GM18520 (cell line): ENCODE results near the gene IMMP2L.
"Not testable (repeated sequence)": the region's sequence is repeated elsewhere in the genome, so short reads cannot be mapped to it uniquely, and the experiment has no call there.

Source experiments
- ATAC-seq: cut with Tn5 transposase; IDR thresholded peaks from one replicate; pipeline ENCODE4 v1.9.1; 2021; ENCODE audit not compliant: unreplicated experiment

The IMMP2L gene

DNA sequence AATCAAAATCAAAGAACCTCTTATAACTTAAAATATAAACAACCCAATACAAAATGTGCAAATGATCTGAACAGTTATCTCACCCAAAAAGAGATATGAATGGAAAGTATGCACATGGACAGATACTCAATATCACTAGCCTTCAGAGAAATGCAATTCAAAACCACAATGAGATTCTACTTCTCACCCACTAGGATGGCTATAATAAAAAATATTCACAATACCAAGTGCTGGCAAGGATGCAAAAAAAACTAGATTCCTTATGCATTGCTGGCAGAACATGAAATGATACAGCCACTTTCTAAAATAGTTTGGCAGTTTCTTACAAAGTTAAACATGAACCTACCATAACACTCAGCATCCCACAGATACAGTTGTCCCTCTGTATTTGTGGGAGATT, 601.5 kb downstream of the IMMP2L start:
- no peak for ATAC-seq

DNA sequence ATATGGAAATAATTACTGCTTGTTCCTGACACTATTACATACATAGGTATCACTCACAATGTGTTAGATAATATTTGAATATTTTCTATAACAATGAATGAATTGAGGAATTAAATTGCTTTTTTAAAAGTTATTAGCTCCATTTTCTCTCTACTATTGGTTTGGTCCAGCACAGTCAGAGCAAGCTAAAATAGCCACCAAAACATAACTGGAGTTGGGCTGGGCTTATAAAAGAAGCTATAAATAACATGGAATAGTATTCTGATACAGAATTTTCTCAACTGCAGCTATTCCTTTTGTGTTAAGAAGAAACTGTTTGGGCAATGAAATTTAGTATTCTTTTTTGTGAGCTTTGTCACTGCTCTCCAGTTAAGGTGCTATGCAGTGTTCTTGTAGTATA, 614.0 kb downstream of the IMMP2L start:
- ATAC-seq = no peak

DNA sequence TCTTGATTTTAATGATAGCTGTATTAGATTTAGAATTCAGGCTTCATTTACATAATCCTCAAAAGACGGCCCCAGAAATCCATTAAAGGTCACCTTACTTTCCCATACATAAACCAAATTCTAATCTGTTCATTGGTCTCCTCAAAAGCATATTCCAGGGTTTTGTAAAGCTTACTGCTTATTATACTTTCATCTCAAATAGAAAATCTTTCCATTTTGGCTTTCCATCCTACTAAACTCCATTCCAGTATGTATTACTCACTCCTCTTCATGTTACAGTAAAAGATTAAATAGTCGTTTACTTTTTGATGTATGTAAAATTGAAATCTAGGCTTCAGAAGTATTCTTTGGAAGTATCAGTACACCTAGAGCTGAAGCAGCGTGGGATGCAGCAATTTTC, 614.9 kb downstream of the IMMP2L start:
- ATAC-seq = no peak

DNA sequence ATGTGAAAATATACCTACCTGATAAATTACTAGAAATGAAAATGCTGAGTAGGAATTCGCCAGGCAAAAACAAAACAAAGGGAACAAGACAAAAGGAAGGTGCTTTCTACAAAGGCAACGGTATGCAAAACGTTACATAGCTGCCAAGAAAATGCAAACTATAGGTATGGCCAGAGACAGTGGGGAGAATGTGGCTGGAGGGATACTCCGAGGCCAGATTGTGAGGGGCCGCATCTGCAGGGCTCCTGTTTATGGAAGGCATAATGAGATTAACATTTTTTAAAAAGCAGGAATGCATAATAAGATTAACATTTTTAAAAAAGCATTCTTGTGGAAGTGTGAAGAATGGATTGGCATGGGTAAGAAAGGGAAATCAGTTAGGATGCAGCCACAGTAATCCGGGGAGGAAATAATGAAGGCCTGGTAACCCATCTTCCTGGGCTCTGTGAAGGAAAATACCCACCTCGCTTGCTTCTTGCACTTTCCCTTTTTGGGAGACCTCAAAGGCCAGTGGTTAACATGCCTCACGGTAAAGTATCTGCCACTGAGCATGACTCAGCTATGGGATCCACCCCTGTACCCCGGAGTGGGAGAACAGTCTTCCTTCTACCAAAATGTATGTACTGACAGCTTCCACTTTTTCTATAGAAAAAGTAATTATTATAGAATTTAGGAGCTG, 617.2 kb downstream of the IMMP2L start:
- ATAC-seq = no peak

DNA sequence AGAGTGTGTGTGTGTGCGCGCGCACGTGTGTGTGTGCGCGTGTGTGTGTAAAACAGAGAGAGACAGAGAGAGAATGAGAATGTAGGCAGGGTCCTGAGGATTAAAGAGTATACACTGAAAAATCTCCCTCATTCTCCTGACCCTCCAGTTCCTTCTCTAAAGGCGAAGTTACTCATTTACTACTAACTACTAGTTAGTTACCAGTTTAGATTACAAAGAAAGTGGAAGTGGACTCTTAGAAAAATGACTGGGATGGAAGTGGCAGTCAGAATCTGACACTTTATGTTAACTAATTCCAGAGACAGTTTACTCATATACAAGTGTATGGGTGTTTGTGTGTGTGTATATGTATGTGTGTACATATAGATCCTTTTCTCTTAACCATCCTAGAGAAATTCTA, 617.8 kb downstream of the IMMP2L start:
- ATAC-seq = no peak

DNA sequence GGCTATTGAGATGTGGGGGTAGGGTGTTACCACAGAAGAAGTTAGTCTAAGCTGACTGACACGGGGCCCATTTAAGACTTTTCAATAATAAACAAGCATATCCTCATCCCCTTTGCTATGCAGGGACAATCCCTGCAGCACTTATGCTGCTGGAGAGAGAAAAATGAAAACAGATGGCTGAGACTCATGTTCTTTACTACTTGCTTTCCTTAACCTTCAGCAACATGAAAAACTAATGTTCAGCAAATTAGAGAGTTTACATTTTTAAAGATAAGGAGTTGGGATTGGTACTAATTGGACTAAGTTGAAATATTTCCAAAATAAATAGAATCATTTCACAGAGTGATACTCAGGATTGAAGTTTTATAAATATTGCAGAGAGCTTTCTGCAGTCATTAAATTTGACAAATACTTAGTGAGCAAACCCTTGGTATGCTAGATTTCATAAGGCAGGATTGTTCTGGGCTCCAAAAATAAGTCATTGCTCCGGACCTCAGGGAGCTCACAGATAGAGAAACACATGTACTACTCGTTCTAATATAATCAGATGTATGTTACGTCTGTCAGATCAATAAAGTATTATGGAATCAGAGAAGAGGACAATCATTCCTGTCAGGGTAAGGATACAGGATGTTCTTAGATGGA, 618.5 kb downstream of the IMMP2L start:
- ATAC-seq = no peak

DNA sequence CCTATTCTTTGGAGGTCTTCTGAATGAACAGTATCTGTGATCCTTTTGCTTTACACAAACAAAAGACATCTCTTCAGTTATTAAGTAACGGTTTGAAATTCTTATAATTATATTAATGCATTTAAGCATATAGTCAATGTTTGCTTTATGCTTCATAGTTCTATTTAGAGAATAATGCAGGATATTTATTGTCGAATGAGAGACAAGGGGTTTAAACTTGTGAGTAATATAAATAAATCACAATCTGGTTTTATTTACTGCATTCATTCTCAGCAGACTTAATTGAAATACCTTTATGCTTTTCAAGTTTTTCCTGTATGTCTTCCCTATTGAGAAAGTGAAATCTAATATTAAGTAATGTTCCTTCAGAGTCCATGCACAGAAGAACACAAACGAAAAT, 620.9 kb downstream of the IMMP2L start:
- no peak for ATAC-seq

DNA sequence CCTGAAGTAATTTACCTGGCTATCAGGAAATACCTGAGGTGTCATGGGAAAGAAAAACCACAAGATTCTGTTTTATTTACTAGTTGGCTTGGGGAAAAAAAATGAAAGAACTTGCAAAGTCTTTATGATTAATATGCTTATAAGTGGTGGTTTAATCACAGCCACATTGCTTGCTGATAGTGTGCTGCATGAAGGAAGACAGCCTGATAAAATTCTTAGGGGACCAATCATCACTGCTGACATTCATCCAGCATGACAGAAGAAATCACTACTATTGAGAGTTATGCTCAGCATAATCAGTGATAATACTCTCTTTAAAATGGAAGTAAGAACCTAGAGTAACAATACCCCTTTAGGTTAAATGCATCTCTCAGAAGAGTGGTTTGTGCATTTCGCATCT, 621.5 kb downstream of the IMMP2L start:
- ATAC-seq = no peak

DNA sequence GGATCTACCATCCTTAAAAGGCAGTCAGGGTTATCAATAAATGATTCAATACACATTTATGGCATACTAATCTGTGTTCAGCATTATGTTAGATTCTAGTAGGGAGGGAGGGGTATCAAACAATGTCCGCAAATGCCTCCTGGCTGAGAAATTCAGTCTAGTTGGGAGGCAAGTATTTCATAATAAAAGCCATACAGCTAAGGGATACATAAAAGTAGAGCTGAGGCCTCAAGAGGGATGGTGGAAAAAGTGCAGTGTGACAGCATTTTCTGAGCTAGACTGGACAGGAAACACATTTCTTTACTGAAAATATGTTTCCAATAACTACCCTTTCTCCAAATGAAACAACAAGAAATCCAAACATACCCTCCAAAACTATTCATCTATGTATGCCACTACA, 624.1 kb downstream of the IMMP2L start:
- no peak for ATAC-seq

DNA sequence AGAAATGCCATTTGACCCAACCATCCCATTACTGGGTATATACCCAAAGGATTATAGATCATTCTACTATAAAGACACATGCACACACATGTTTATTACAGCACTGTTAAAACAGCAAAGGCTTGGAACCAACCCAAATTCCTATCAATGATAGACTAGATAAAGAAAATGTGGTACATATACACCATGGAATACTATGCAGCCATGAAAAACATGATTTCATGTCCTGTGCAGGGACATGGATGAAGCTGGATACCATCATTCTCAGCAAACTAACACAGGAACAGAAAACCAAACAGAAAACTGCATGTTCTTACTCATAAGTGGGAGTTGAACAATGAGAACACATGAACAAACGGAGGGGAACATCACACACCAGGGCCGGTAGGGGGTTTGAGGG, 625.6 kb downstream of the IMMP2L start:
- not testable (repeated sequence) for ATAC-seq

DNA sequence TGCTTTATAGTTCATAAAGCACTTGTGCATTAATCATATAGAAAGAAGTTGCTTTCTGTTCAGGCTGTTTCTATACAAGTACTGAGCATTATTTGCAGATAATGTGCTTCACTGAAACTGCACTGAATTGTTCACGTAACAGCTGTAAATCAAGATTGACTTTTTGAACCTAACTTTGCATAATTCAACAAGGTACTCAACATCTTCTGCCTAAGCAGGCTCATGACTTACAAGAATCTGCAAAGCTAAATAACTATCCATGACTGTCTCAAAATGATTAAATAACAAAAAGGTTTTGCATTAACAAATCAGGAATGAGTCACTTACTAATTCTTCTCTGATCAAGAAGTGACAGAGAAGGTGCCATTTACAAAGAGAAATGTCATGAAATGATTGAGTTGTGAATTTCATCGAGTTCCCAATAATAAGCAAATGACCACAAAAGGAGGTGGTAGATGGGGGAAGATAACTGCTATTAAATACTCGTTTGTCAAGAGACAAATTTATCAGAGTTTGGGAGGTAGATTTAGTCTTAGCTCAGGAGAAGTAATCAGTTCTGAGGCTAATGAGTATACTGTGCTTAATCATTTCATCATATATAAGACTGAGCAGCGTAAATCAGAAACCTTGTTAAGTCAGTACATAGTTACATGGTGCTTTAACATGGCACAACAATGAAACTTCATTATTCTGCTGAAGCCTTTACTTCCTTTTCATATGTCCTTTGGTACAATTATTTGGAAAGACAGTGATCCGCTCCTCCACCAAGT, 632.6 kb downstream of the IMMP2L start:
- ATAC-seq = no peak

DNA sequence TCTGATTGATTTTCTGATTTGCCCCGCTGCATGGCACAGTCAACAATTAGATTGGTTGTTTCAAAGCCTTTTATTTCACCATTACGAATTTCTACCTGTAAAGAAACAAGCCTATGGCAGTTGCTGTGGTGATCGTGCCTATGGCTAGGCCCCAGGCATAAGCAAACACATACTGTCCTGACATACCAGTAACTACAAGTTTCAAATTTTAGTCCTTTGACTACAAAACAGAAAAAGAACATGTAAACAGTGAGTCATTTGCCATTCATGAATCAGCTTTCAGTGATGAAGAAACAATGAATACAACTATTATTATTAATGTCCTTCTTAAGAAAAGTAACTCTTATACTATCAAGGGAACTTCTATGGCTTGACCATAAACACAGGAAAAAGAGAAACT, 639.4 kb downstream of the IMMP2L start:
- no peak for ATAC-seq

DNA sequence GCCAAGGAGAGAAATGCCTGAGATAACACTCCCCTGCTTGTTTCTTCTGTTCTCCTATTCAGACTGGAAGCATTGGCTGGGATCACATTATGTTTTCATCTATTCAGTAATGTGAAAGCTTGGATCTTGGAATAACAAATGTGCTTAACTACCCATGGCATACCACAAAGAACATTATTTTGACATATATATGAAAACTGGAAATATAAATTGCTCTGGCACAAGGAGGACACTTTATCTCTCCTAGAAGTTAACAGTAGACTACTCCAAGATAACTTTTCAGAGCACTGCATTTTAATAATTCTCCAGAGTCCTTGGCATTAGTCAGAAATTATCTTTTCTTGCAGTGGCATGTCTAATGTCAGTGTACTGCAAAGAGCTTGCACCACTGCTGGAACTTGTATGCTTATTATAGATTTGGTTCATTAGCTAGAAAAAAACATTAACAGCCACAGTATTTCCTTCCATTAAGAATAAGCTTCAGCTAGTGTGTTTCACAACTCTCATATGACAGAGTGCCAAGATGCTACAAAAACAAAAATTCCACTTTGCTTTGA, 640.6 kb downstream of the IMMP2L start:
- ATAC-seq = no peak

DNA sequence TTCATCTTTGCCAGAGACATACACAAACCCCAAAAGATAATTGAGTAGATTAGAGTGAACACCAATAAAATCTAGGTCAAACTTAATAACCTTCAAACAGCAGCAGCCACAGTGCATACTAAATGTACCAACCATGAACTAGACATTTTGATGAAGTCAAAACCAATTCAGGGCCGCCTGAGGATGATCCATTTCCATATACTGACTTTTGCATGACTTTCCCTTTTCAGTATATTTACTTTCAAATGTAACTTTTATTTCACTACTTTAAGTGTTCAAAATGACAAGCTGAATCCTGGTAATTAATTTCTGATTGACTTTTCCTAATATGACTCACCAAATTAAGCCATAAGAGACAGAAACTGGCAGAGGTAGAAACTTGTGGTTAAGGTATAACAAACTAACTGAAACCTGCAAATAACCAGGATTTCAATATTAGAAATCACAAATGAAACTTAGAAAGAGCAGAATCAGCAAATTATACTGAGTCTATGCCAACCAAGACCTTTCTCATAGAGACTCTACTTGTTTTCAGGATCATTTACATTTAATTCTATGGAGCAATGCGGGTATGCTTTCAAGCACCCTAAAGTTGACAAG, 643.2 kb downstream of the IMMP2L start:
- ATAC-seq = peak; percentile 90

DNA sequence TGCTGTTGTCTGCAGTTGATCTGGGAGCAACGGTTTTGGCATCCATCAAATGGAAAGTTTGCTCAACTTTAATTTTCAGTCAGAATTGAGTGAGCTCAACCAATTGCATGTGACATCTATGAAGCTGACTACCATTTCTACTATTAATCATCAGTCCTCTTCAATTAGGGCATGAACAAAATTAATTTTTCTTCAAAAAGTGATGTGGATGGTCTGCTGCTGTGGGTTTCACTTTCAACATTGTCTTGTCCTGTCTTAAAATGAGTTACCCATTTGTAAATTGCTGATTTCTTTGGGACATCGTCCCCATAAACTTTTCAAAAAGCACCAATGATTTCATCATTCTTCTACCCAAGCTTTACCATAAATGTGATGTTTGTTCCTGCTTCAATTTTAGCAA, 648.0 kb downstream of the IMMP2L start:
- ATAC-seq = no peak

DNA sequence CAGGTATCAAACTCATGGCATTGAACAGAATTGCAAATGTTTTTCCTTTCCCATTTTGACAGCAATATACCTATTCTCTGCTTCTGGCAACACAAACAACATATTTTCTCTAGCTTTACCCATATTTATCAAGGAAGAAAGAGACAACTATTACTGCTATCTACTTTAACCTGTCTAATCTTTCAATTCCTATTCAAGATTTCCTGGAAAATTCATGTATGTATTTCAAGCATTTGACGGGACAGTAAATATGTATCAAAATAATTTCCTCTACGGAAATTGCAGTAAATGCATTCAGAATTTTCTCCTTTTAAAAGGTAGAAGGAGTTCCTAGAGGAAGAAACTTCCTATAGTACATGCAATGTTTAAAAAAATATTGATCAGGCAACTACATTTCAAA, 650.7 kb downstream of the IMMP2L start:
- ATAC-seq = no peak

DNA sequence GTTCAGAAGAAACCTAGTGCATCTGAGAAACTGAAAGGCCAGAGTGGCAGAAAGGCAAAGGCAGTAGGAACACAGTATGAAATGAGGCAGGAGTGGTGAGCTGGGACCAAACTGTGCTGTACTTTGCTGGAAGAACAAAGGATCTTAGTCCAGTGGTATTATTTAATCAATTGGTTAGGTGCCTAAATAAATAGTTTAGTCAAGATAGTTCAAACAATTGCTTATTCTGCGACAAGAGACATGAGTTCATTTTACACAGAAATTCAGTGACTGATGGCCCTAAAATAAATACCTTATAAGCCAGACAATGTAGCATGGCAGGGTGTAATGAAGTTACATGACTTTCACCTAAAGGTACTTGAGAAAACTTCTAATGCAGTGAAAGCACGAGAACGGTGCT, 653.2 kb downstream of the IMMP2L start:
- ATAC-seq = no peak

DNA sequence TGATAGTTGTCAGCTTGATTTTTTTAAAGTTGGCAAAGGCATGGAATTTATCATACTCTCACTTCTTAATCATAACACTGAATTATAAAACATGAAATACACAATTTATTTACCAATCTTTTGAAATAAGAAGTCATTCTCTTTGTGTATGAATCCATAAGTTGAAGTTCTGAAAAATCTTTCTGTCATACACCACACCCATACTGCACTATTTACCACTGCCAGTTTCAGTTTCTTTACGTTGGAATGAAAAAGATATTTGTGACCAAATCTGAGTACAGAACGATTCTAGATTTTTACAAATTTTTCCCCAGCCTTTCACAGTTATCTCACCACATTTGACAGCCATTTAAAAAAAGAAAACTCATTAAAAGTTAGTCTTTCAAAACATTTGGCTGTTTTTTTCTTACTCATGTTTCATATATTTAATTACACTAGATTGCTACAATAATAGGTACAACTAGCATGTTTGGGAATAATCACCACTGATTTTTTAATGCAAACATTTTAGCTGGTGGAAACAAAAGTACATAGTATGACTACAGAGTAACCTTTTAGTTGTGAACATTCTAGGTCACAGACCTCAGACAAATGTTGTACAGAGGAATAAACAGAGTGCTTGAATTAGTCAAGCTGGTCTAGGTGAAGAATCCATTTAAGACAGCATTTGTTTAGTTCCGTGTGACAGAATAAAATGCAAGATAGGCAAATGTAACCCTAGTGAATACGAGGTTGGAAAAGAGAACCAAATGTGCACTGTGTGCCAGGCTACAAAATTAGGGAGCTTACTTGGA, 656.3 kb downstream of the IMMP2L start:
- ATAC-seq = no peak

DNA sequence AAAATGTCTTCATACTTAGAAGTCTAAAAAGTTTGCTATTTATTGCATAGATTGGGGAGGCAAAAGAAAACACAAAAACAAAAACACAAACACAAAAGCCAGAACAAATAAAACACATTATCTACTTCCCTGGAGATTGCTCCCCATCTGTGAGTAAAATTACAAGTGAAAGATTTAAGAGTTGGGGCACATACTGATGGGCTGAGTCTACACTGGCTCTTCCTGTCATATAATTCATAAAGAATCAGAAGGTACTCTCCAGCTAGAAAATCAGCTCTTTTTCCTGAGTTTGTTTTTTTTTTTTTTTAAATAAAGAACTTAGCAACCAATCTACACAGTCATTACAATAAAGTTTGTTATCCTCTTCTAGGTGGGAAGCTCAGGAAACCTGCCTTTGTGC, 663.8 kb downstream of the IMMP2L start:
- ATAC-seq = no peak

DNA sequence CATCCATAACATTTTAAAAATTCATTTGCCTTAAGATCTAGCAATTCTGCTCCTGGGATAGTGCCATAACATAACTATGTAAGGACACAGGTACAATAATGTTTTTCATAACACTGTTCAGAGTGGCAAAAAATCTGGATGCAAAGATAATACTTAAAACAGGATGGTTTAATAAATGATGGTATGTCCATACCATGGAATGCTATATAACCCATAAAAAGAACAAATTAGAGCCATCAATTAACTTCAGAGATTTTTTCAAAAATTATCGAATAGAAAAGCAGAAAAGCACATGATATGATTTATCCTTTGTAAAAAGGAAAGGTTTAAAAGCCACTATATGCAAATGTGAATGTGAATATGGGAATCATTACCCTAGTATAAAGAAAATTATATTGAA, 664.8 kb downstream of the IMMP2L start:
- ATAC-seq = no peak

DNA sequence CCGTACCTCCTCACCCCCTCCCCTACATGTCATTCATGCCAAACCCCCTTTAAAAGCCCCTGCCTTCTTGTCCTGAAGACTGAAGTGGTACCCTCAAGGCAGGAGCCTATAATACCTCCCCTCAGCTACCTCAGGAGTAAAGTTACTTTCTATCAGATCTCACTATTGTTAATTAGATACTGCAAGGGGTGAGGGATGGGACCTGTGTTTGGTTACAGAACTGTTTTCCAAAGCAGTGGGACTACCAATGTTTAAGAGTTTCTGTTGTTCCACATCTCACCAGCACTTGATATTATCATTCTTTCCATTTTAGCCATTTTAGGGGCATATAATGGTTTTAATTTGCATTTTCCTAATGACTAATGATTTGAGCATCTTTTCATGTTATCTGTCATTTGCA, 668.2 kb downstream of the IMMP2L start:
- ATAC-seq = no peak
